HG03135 (cell line): ENCODE data around the gene PTPN22.
A peak's percentile ranks its signal among the peaks of the same experiment; 100 is the strongest.

ENCODE experiments used
- ATAC-seq: cut with Tn5 transposase; IDR thresholded peaks from one replicate; pipeline ENCODE4 v1.9.1; 2021; ENCODE audit warnings: mild to moderate bottlenecking, moderate library complexity; ENCODE audit not compliant: unreplicated experiment

The PTPN22 gene

GRCh38 chr1:113804421-113805255 is 66.9 kb downstream of the PTPN22 start:
- no peak for ATAC-seq

GRCh38 chr1:113802367-113803007 is 69.0 kb downstream of the PTPN22 start:
- no peak for ATAC-seq

- no peak for ATAC-seq
These were observed 71.0 kb downstream of the PTPN22 start for GRCh38 chr1:113800487-113800886.

GRCh38 chr1:113797472-113797871 is 74.0 kb downstream of the PTPN22 start:
- no peak for ATAC-seq

- ATAC-seq, result no peak
These were observed 77.4 kb downstream of the PTPN22 start for GRCh38 chr1:113793878-113794834.

GRCh38 chr1:113792986-113793385 is 78.5 kb downstream of the PTPN22 start:
- no peak for ATAC-seq

GRCh38 chr1:113792471-113792870 is 79.0 kb downstream of the PTPN22 start:
- ATAC-seq, result no peak

GRCh38 chr1:113788802-113789201 is 82.7 kb downstream of the PTPN22 start:
- ATAC-seq, result no peak

GRCh38 chr1:113787663-113788062 is 83.8 kb downstream of the PTPN22 start:
- ATAC-seq, result no peak

GRCh38 chr1:113786069-113786468 is 85.4 kb downstream of the PTPN22 start:
- ATAC-seq, result no peak

- ATAC-seq, result peak; percentile 64
These were observed 87.3 kb downstream of the PTPN22 start for GRCh38 chr1:113784104-113784779.

- peak; percentile 78 for ATAC-seq
These were observed 88.0 kb downstream of the PTPN22 start for GRCh38 chr1:113783254-113784103.

GRCh38 chr1:113782406-113782805 is 89.1 kb downstream of the PTPN22 start:
- no peak for ATAC-seq

GRCh38 chr1:113780374-113781146 is 91.0 kb downstream of the PTPN22 start:
- ATAC-seq, result no peak

GRCh38 chr1:113779542-113779941 is 92.0 kb downstream of the PTPN22 start:
- ATAC-seq, result no peak

GRCh38 chr1:113777561-113777960 is 94.0 kb downstream of the PTPN22 start:
- ATAC-seq, result no peak

- ATAC-seq, result no peak
These were observed 101.5 kb downstream of the PTPN22 start for GRCh38 chr1:113770031-113770430.

- no peak for ATAC-seq
These were observed 101.9 kb downstream of the PTPN22 start for GRCh38 chr1:113769601-113769970.
